Measurements from ENCODE around the gene KCTD16.

KCTD16 gene

GRCh38 chr5:144210655-144211054 is 40.0 kb downstream of the KCTD16 start:
- no peak for DNase-seq

GRCh38 chr5:144219869-144220268 is 49.2 kb downstream of the KCTD16 start:
- DNase-seq, result no peak

- DNase-seq, result no peak
These were observed 56.8 kb downstream of the KCTD16 start for GRCh38 chr5:144227363-144227999.

- no peak for DNase-seq
These were observed 60.1 kb downstream of the KCTD16 start for GRCh38 chr5:144230806-144231205.

GRCh38 chr5:144232285-144232684 is 61.6 kb downstream of the KCTD16 start:
- DNase-seq, result no peak

- no peak for DNase-seq
These were observed 65.8 kb downstream of the KCTD16 start for GRCh38 chr5:144236499-144236898.

- DNase-seq, result no peak
These were observed 67.2 kb downstream of the KCTD16 start for GRCh38 chr5:144237851-144238250.

- peak; percentile 2 for DNase-seq
These were observed 76.5 kb downstream of the KCTD16 start for GRCh38 chr5:144247131-144247530.

- no peak for DNase-seq
These were observed 77.3 kb downstream of the KCTD16 start for GRCh38 chr5:144248015-144248414.

GRCh38 chr5:144249755-144250464 is 79.2 kb downstream of the KCTD16 start:
- no peak for DNase-seq

- no peak for DNase-seq
These were observed 83.9 kb downstream of the KCTD16 start for GRCh38 chr5:144254552-144254951.

GRCh38 chr5:144260121-144260520 is 89.4 kb downstream of the KCTD16 start:
- no peak for DNase-seq

GRCh38 chr5:144265643-144266247 is 95.1 kb downstream of the KCTD16 start:
- no peak for DNase-seq

GRCh38 chr5:144267961-144268513 is 97.4 kb downstream of the KCTD16 start:
- DNase-seq, result no peak

GRCh38 chr5:144273232-144274027 is 102.8 kb downstream of the KCTD16 start:
- no peak for DNase-seq

- no peak for DNase-seq
These were observed 104.7 kb downstream of the KCTD16 start for GRCh38 chr5:144275329-144275728.

GRCh38 chr5:144276034-144276822 is 105.6 kb downstream of the KCTD16 start:
- DNase-seq, result no peak

- DNase-seq, result no peak
These were observed 111.1 kb downstream of the KCTD16 start for GRCh38 chr5:144281784-144282183.

GRCh38 chr5:144284036-144284435 is 113.4 kb downstream of the KCTD16 start:
- DNase-seq, result no peak

GRCh38 chr5:144284931-144285502 is 114.3 kb downstream of the KCTD16 start:
- DNase-seq, result no peak

- DNase-seq, result no peak
These were observed 118.6 kb downstream of the KCTD16 start for GRCh38 chr5:144289277-144289676.

- DNase-seq, result no peak
These were observed 121.4 kb downstream of the KCTD16 start for GRCh38 chr5:144292029-144292428.

Measured in T1000 (cell line).